ENCODE data around the gene RAB5IF. TPM values are rescaled to one million over a fixed set of nuclear protein-coding genes. Genes with fewer than 3 reads are reported as not detected.

RAB5IF gene
- total and polyA plus RNA-seq, 2 of the 8 experiments (the other 6 are each of a cell fraction or from before 2014, with no cell fraction given): 95.5 to 148 TPM

DNA sequence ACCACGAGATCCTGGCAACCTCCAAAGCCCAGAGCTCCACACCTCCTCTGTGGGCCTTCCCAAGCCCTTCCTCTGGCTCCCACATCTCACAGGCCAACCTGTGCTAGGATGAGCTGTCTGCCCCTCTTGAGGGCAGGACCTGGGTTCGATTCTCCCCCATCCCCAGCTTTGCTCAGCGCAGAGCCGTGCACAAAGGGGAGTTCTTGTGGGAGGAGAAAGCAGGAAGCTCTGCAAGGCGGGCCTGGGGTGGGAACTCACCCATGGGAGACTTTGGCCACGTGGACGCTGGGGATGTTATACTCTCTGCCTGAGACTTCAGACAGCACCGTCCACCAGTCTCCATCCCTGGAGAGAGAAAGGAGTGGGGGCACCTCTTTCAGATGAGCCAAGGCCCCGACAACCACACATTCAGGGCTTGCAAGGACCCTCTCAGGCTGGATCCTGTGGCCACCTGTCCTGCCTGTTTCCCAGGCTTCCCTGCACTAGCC is 27.8 kb downstream of the RAB5IF start (continued):
- TF ChIP-seq, protein P1, sequence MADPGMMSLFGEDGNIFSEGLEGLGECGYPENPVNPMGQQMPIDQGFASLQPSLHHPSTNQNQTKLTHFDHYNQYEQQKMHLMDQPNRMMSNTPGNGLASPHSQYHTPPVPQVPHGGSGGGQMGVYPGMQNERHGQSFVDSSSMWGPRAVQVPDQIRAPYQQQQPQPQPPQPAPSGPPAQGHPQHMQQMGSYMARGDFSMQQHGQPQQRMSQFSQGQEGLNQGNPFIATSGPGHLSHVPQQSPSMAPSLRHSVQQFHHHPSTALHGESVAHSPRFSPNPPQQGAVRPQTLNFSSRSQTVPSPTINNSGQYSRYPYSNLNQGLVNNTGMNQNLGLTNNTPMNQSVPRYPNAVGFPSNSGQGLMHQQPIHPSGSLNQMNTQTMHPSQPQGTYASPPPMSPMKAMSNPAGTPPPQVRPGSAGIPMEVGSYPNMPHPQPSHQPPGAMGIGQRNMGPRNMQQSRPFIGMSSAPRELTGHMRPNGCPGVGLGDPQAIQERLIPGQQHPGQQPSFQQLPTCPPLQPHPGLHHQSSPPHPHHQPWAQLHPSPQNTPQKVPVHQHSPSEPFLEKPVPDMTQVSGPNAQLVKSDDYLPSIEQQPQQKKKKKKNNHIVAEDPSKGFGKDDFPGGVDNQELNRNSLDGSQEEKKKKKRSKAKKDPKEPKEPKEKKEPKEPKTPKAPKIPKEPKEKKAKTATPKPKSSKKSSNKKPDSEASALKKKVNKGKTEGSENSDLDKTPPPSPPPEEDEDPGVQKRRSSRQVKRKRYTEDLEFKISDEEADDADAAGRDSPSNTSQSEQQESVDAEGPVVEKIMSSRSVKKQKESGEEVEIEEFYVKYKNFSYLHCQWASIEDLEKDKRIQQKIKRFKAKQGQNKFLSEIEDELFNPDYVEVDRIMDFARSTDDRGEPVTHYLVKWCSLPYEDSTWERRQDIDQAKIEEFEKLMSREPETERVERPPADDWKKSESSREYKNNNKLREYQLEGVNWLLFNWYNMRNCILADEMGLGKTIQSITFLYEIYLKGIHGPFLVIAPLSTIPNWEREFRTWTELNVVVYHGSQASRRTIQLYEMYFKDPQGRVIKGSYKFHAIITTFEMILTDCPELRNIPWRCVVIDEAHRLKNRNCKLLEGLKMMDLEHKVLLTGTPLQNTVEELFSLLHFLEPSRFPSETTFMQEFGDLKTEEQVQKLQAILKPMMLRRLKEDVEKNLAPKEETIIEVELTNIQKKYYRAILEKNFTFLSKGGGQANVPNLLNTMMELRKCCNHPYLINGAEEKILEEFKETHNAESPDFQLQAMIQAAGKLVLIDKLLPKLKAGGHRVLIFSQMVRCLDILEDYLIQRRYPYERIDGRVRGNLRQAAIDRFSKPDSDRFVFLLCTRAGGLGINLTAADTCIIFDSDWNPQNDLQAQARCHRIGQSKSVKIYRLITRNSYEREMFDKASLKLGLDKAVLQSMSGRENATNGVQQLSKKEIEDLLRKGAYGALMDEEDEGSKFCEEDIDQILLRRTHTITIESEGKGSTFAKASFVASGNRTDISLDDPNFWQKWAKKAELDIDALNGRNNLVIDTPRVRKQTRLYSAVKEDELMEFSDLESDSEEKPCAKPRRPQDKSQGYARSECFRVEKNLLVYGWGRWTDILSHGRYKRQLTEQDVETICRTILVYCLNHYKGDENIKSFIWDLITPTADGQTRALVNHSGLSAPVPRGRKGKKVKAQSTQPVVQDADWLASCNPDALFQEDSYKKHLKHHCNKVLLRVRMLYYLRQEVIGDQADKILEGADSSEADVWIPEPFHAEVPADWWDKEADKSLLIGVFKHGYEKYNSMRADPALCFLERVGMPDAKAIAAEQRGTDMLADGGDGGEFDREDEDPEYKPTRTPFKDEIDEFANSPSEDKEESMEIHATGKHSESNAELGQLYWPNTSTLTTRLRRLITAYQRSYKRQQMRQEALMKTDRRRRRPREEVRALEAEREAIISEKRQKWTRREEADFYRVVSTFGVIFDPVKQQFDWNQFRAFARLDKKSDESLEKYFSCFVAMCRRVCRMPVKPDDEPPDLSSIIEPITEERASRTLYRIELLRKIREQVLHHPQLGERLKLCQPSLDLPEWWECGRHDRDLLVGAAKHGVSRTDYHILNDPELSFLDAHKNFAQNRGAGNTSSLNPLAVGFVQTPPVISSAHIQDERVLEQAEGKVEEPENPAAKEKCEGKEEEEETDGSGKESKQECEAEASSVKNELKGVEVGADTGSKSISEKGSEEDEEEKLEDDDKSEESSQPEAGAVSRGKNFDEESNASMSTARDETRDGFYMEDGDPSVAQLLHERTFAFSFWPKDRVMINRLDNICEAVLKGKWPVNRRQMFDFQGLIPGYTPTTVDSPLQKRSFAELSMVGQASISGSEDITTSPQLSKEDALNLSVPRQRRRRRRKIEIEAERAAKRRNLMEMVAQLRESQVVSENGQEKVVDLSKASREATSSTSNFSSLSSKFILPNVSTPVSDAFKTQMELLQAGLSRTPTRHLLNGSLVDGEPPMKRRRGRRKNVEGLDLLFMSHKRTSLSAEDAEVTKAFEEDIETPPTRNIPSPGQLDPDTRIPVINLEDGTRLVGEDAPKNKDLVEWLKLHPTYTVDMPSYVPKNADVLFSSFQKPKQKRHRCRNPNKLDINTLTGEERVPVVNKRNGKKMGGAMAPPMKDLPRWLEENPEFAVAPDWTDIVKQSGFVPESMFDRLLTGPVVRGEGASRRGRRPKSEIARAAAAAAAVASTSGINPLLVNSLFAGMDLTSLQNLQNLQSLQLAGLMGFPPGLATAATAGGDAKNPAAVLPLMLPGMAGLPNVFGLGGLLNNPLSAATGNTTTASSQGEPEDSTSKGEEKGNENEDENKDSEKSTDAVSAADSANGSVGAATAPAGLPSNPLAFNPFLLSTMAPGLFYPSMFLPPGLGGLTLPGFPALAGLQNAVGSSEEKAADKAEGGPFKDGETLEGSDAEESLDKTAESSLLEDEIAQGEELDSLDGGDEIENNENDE (IDR thresholded peaks at IDR 0.05; ENCODE audit: insufficient replicate concordance, low read length): no peak
- TF ChIP-seq NANOG (IDR thresholded peaks at IDR 0.05; ENCODE audit: insufficient read depth, low read depth, low read length, poor library complexity, severe bottlenecking): no peak
- TF ChIP-seq TAF7 (optimal IDR thresholded peaks at IDR 0.05; ENCODE audit: borderline replicate concordance, low read depth, low read length): no peak
- no peak for TF ChIP-seq TCF12 (IDR thresholded peaks at IDR 0.05; ENCODE audit: low read depth, low read length)
- TF ChIP-seq TEAD4 (IDR thresholded peaks at IDR 0.05; ENCODE audit: low read depth, low read length): no peak
- no peak for TF ChIP-seq YY1 (IDR thresholded peaks at IDR 0.05; ENCODE audit: low read depth, low read length)
- TF ChIP-seq BRCA1 (IDR thresholded peaks at IDR 0.05; ENCODE audit: low read depth, low read length): no peak
- TF ChIP-seq RXRA (IDR thresholded peaks at IDR 0.05; ENCODE audit: insufficient read depth, low read depth, low read length): no peak
- no peak for TF ChIP-seq SRF (IDR thresholded peaks at IDR 0.05; ENCODE audit: low read depth, low read length)
- no peak for TF ChIP-seq TBP (IDR thresholded peaks at IDR 0.05; ENCODE audit: low read depth, low read length)
- TF ChIP-seq HDAC2 (IDR thresholded peaks at IDR 0.05; ENCODE audit: borderline replicate concordance in 1 of 2, low read depth in 2 of 2, low read length in 2 of 2): no peak
